GM12875 (cell line): ENCODE data around the gene PAPSS1.

ENCODE experiments used
- H3K4me3 ChIP-seq: one replicate; pipeline ENCODE4 v1.5.1; 2011; ENCODE audit warnings: low read depth, low read length, control low read depth
- CTCF ChIP-seq: IDR thresholded peaks from 2 replicates; pipeline ENCODE4 v1.5.1; 2011; ENCODE audit warnings: low read depth, mild to moderate bottlenecking, control low read depth, inconsistent platforms, low read length, moderate library complexity, borderline replicate concordance; ENCODE audit not compliant: insufficient read depth

The PAPSS1 gene

GRCh38 chr4:107747748-107748486, 27.9 kb upstream of the PAPSS1 start:
- no peak for TF ChIP-seq CTCF
- no peak overlapping the region for H3K4me3 ChIP-seq

- H3K4me3 ChIP-seq = no peak overlapping the region
- no peak for TF ChIP-seq CTCF
Measured at GRCh38 chr4:107746161-107746560, 26.1 kb upstream of the PAPSS1 start.

- no peak overlapping the region for H3K4me3 ChIP-seq
- no peak for TF ChIP-seq CTCF
Measured at GRCh38 chr4:107744532-107744931, 24.5 kb upstream of the PAPSS1 start.

GRCh38 chr4:107743532-107743931, 23.5 kb upstream of the PAPSS1 start:
- TF ChIP-seq CTCF = no peak
- no peak overlapping the region for H3K4me3 ChIP-seq

GRCh38 chr4:107742791-107743190, 22.8 kb upstream of the PAPSS1 start:
- no peak overlapping the region for H3K4me3 ChIP-seq
- TF ChIP-seq CTCF = no peak

- TF ChIP-seq CTCF = no peak
- no peak overlapping the region for H3K4me3 ChIP-seq
Measured at GRCh38 chr4:107742196-107742595, 22.2 kb upstream of the PAPSS1 start.

GRCh38 chr4:107740950-107741701, 21.1 kb upstream of the PAPSS1 start:
- H3K4me3 ChIP-seq = no peak overlapping the region
- TF ChIP-seq CTCF = no peak
